GM23338 (cell line): ENCODE results near the gene TSPAN32. TPM values are rescaled to one million over a fixed set of nuclear protein-coding genes. Genes with fewer than 3 reads are reported as not detected.

Source experiments
- ATAC-seq: fragments of 200-7000 bp; cut with Tn5 transposase; 3 replicates; pipeline ENCODE4 v1.9.1; 2020
- DNase-seq: peaks from one replicate; pipeline ENCODE4 v3.0.0-alpha.2; 2015; ENCODE audit warnings: low spot score
- H2AFZ ChIP-seq: fragments of 200-600 bp; sonication (generic); 2 replicates; pipeline ENCODE4 v1.8.0; 2016; ENCODE audit warnings: antibody characterized with exemption, mild to moderate bottlenecking, moderate library complexity
- H3F3A ChIP-seq: fragments of 200-600 bp; sonication (generic); replicated peaks from 2 replicates; pipeline ENCODE4 v1.8.0; 2017; ENCODE audit warnings: antibody characterized with exemption, mixed run types, low read depth
- H3K27ac ChIP-seq: fragments of 200-600 bp; sonication (generic); 2 replicates; pipeline ENCODE4 v1.6.1; 2016; ENCODE audit warnings: low read depth
- H3K27me3 ChIP-seq: fragments of 200-600 bp; sonication (generic); 2 replicates; pipeline ENCODE4 v1.8.0; 2016; ENCODE audit warnings: mild to moderate bottlenecking, mixed run types, moderate library complexity; ENCODE audit not compliant: insufficient read depth
- H3K36me3 ChIP-seq: fragments of 200-600 bp; sonication (generic); 2 replicates; pipeline ENCODE4 v1.8.0; 2016; ENCODE audit warnings: mild to moderate bottlenecking; ENCODE audit not compliant: insufficient read depth
- H3K4me1 ChIP-seq: fragments of 200-600 bp; sonication (generic); 2 replicates; pipeline ENCODE4 v1.8.0; 2016; ENCODE audit warnings: mild to moderate bottlenecking, moderate library complexity; ENCODE audit not compliant: insufficient read depth
- H3K4me2 ChIP-seq: fragments of 200-600 bp; sonication (generic); 2 replicates; pipeline ENCODE4 v1.7.1; 2017; ENCODE audit warnings: mixed run types
- H3K4me3 ChIP-seq: fragments of 200-600 bp; sonication (generic); 2 replicates; pipeline ENCODE4 v1.6.1; 2016; ENCODE audit warnings: mixed run types
- H3K79me2 ChIP-seq: fragments of 200-600 bp; sonication (generic); replicated peaks from 2 replicates; pipeline ENCODE4 v1.8.0; 2017; ENCODE audit warnings: mild to moderate bottlenecking; ENCODE audit not compliant: insufficient read depth
- H3K9me2 ChIP-seq: fragments of 200-600 bp; sonication (generic); 2 replicates; pipeline ENCODE4 v1.8.0; 2017; ENCODE audit not compliant: insufficient read depth
- H4K20me1 ChIP-seq: fragments of 200-600 bp; sonication (generic); replicated peaks from 2 replicates; pipeline ENCODE4 v1.8.0; 2017; ENCODE audit warnings: mild to moderate bottlenecking; ENCODE audit not compliant: insufficient read depth
- H3K27ac Mint-ChIP-seq: 2 replicates; pipeline ENCODE4 v1.8.0; 2020; ENCODE audit warnings: inconsistent platforms, mild to moderate bottlenecking, moderate library complexity, mixed read lengths
- H3K27me3 Mint-ChIP-seq: 3 replicates; pipeline ENCODE4 v1.8.0; 2022; ENCODE audit warnings: low read depth, mild to moderate bottlenecking, moderate library complexity, mixed read lengths, inconsistent platforms; ENCODE audit not compliant: insufficient read depth, poor library complexity
- H3K36me3 Mint-ChIP-seq: 3 replicates; pipeline ENCODE4 v1.8.0; 2021; ENCODE audit warnings: low read depth, mild to moderate bottlenecking, inconsistent platforms, moderate library complexity, mixed read lengths
- H3K4me1 Mint-ChIP-seq: 3 replicates; pipeline ENCODE4 v1.8.0; 2020; ENCODE audit warnings: mild to moderate bottlenecking, inconsistent platforms, mixed read lengths
- H3K4me3 Mint-ChIP-seq: 3 replicates; pipeline ENCODE4 v1.8.0; 2021; ENCODE audit warnings: moderate library complexity, mild to moderate bottlenecking, inconsistent platforms, mixed read lengths
- H3K9me3 Mint-ChIP-seq: 3 replicates; pipeline ENCODE4 v1.8.0; 2020; ENCODE audit warnings: moderate library complexity, mild to moderate bottlenecking, inconsistent platforms, mixed read lengths
- CREB1 ChIP-seq: fragments of 250-450 bp; sonication (Bioruptor Pico); IDR thresholded peaks from 2 replicates; pipeline ENCODE4 v1.5.0; 2020; ENCODE audit warnings: low read depth, mild to moderate bottlenecking, moderate library complexity
- CTCF ChIP-seq, 2 experiments: fragments of 200-600 bp in 1 of 2; sonication (generic) in 1 of 2; conservative IDR thresholded peaks; 2 replicates each; pipeline versions ENCODE4 v1.5.1 to v1.6.1; 2016 to 2017; ENCODE audit warnings: antibody characterized with exemption in 2 of 2, low read depth in 2 of 2, mild to moderate bottlenecking in 2 of 2, moderate library complexity in 1 of 2
- ETS1 ChIP-seq: IDR thresholded peaks from 2 replicates; pipeline ENCODE4 v1.6.1; 2016; ENCODE audit warnings: antibody characterized with exemption
- EZH2 ChIP-seq: fragments of 200-600 bp; sonication (generic); IDR thresholded peaks from one replicate; pipeline ENCODE4 v1.8.0; 2017; ENCODE audit warnings: antibody characterized with exemption, mild to moderate bottlenecking, low read depth; ENCODE audit not compliant: unreplicated experiment
- EZH2phosphoT487 ChIP-seq: fragments of 200-600 bp; sonication (generic); IDR thresholded peaks from one replicate; pipeline ENCODE4 v1.8.1; 2018; ENCODE audit warnings: antibody characterized with exemption; ENCODE audit not compliant: unreplicated experiment
- JUNB ChIP-seq: IDR thresholded peaks from one replicate; pipeline ENCODE4 v1.6.1; 2016; ENCODE audit warnings: antibody characterized with exemption; ENCODE audit not compliant: unreplicated experiment
- NANOG ChIP-seq: IDR thresholded peaks from 2 replicates; pipeline ENCODE4 v1.6.1; 2016; ENCODE audit warnings: antibody characterized with exemption, borderline replicate concordance
- POLR2AphosphoS5 ChIP-seq: IDR thresholded peaks from 2 replicates; pipeline ENCODE4 v1.6.1; 2016; ENCODE audit warnings: antibody characterized with exemption, low read depth
- REST ChIP-seq: IDR thresholded peaks from one replicate; pipeline ENCODE4 v1.6.1; 2018; ENCODE audit warnings: antibody characterized with exemption; ENCODE audit not compliant: unreplicated experiment
- STAT1 ChIP-seq: IDR thresholded peaks from one replicate; pipeline ENCODE4 v1.6.1; 2016; ENCODE audit warnings: antibody characterized with exemption; ENCODE audit not compliant: unreplicated experiment
- ZNF114 ChIP-seq: fragments of 250-450 bp; sonication (Bioruptor Pico); IDR thresholded peaks from 2 replicates; pipeline ENCODE4 v1.5.0; 2020; ENCODE audit warnings: mild to moderate bottlenecking, moderate library complexity
- ZNF331 ChIP-seq: fragments of 250-450 bp; sonication (Bioruptor Pico); IDR thresholded peaks from 2 replicates; pipeline ENCODE4 v1.5.0; 2020; ENCODE audit warnings: low read depth, mild to moderate bottlenecking, moderate library complexity
- ZNF462 ChIP-seq: fragments of 250-450 bp; sonication (Bioruptor Pico); IDR thresholded peaks from 2 replicates; pipeline ENCODE4 v1.5.0; 2020; ENCODE audit warnings: mild to moderate bottlenecking, moderate library complexity
- polyA plus RNA-seq: library from polyadenylated mRNA; unstranded; fragments of >200 nt; fragmentation: Nextera tagmentation; extraction: Ambion mirVana; gene quantifications from 2 replicates; pipeline ENCODE4 v1.2.1, GENCODE V29; 2016
- total RNA-seq: library from RNA; depleted of rRNA; stranded (reverse); fragments of >200 nt; shearing (Covaris generic); gene quantifications from 2 replicates; pipeline ENCODE4 v1.2.3, GENCODE V29; 2014

The TSPAN32 gene
- total and polyA plus RNA-seq, 2 experiments from 2014 or later = not detected

- Mint-ChIP-seq H3K4me1 (peaks cover 7% of the 10 kb centered on the region), H3K27ac (no peak overlapping the region), H3K9me3 (no peaks in the 10 kb centered on the region), H3K27me3 (peaks cover 10% of the 10 kb centered on the region), H3K4me3 (no peak overlapping the region), H3K36me3 (no peaks in the 10 kb centered on the region)
- Histone ChIP-seq H3K79me2 (no peaks in the 10 kb centered on the region), H4K20me1 (no peaks in the 10 kb centered on the region), H3F3A (no peaks in the 10 kb centered on the region), H3K9me2 (no peaks in the 10 kb centered on the region), H3K4me1 (no peaks in the 10 kb centered on the region), H3K27ac (no peak overlapping the region), H3K4me3 (no peak overlapping the region), H3K4me2 (no peak overlapping the region), H3K27me3 (no peaks in the 10 kb centered on the region), H3K36me3 (no peaks in the 10 kb centered on the region), H2AFZ (no peak overlapping the region)
- TF ChIP-seq EZH2 (no peak), NANOG (no peak), ZNF462 (no peak), ZNF114 (no peak), CREB1 (CRISPR knock-in tag) (no peak), JUNB (no peak), CTCF (conservative IDR thresholded peaks at IDR 0.05; ENCODE audit: low read depth in 2 of 2) (no peak), STAT1 (no peak), REST (no peak), EZH2phosphoT487 (no peak), ETS1 (no peak), ZNF331 (CRISPR knock-in tag) (no peak), POLR2AphosphoS5 (no peak)
- DNase-seq (no peak), ATAC-seq (no peak)
Measured at GRCh38 chr11:2308713-2309112, 6.9 kb downstream of the TSPAN32 start.
